Kidney epithelial cell (primary cell): ENCODE results near the gene RASSF5. TPM values are rescaled to one million over a fixed set of nuclear protein-coding genes. Genes with fewer than 3 reads are reported as not detected.

Source experiments
- DNase-seq: peaks from one replicate; pipeline ENCODE4 v3.0.0-alpha.2; 2010; ENCODE audit warnings: low read depth
- H3K27me3 ChIP-seq: 2 replicates; pipeline ENCODE4 v1.6.0; 2011; ENCODE audit warnings: low read length; ENCODE audit not compliant: control insufficient read depth, insufficient read depth
- H3K36me3 ChIP-seq: 2 replicates; pipeline ENCODE4 v1.5.1; 2011; ENCODE audit warnings: low read length; ENCODE audit not compliant: control insufficient read depth, insufficient read depth
- H3K4me3 ChIP-seq: 2 replicates; pipeline ENCODE4 v1.5.1; 2011; ENCODE audit warnings: low read depth, mild to moderate bottlenecking, control low read depth, low read length
- total RNA-seq: library from RNA; depleted of rRNA; stranded (reverse); fragments of >200 nt; gene quantifications from 2 replicates; pipeline ENCODE4 v1.2.3, GENCODE V29; 2015
- TF ChIP-seq, protein P1 (sequence below): IDR thresholded peaks from 2 replicates; pipeline ENCODE4 v1.5.1; 2011; ENCODE audit warnings: mild to moderate bottlenecking, moderate library complexity, low read length, control low read depth, inconsistent platforms; ENCODE audit not compliant: insufficient read depth, poor library complexity, severe bottlenecking

RASSF5 gene
- total RNA-seq, 1 donor from 2014 or later, result 4.2 TPM

DNA sequence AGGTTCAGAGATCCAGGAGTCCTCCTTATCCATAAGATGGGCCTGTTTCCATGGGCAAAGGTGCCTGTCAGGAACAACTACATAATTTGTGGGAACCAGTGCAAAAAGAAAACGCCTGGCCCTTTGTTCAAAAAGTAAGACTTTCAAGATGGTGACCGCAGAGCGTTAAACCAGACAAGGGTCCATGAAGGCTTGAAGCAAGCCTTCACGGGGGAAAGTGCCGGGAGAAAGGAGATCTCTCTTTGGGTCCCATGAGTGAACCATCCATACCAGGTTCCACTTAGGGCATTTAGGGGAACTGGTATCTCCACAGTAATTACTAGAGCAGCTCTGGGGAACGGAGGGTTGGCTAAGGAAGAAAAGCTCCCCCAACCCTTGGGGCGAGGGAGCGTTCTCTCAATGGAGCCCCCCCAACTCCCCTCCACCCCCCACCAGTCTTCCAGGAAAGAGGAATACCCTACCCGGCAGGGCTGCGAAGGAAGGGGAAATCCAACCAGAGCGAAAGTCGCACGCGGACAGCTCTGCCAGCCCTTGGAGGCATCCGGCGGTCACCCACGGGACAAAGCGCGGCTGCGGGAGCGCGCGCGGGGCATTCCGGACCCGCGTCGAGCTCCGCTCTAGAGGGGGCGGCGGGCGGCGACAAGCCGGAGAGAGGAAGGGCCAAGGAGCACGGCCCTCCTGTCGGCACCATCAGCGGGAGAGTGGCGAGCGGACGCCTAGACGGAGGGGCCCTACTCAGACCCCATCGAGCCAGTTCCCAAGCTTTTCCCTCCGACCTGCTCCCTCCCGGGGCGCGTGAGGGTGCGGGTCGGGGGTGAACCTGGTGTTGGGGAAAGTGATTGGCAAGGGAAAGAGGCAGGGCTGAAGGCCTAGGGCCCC is 687 bp upstream of the RASSF5 start:
- H3K4me3 ChIP-seq, result peak overlapping the region; percentile 46
- H3K36me3 ChIP-seq, result no peaks in the 10 kb centered on the region
- no peak for DNase-seq
- peaks cover 20% of the 10 kb centered on the region for H3K27me3 ChIP-seq
- TF ChIP-seq, protein P1, sequence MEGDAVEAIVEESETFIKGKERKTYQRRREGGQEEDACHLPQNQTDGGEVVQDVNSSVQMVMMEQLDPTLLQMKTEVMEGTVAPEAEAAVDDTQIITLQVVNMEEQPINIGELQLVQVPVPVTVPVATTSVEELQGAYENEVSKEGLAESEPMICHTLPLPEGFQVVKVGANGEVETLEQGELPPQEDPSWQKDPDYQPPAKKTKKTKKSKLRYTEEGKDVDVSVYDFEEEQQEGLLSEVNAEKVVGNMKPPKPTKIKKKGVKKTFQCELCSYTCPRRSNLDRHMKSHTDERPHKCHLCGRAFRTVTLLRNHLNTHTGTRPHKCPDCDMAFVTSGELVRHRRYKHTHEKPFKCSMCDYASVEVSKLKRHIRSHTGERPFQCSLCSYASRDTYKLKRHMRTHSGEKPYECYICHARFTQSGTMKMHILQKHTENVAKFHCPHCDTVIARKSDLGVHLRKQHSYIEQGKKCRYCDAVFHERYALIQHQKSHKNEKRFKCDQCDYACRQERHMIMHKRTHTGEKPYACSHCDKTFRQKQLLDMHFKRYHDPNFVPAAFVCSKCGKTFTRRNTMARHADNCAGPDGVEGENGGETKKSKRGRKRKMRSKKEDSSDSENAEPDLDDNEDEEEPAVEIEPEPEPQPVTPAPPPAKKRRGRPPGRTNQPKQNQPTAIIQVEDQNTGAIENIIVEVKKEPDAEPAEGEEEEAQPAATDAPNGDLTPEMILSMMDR, result no peak

DNA sequence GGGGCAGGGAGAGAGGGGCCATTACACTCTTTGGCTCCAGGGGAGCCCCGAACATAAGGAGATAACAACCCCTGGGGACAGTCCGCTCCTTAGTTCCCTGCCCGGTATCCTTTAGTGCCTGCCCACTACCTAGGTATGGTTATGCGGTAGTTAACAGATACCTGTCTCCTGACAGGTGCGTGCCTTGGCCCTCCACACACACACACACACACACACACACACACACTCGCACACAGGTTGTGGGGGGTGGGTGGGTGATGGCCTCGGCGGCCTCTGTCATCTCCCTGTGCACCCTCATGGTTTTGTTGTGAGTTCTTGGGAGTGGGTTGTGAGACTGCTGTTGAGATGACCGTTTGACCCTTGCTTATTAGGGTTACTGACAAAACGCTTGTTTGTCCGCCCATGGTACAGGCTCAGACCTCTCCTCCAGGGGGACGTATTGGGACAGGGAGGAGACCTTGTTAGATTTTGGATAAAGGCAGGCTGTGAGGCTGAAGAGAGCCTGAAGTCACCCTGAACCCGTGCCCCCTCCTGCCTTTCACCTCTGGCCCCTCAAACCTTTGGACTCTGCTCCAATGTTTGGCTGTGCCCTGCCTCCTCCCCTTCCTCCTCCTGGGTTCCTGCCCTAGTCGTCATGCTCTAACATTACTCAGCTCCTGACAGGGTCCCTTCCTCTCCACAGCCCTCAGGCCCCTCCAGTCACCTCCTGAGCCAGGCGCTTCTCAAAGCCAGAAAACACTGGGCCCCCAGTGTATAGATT is 979 bp downstream of the RASSF5 start:
- TF ChIP-seq, protein P1, result no peak
- no peak for DNase-seq
- H3K27me3 ChIP-seq, result peaks cover 20% of the 10 kb centered on the region
- peak overlapping the region; percentile 46 for H3K4me3 ChIP-seq
- H3K36me3 ChIP-seq, result no peaks in the 10 kb centered on the region

DNA sequence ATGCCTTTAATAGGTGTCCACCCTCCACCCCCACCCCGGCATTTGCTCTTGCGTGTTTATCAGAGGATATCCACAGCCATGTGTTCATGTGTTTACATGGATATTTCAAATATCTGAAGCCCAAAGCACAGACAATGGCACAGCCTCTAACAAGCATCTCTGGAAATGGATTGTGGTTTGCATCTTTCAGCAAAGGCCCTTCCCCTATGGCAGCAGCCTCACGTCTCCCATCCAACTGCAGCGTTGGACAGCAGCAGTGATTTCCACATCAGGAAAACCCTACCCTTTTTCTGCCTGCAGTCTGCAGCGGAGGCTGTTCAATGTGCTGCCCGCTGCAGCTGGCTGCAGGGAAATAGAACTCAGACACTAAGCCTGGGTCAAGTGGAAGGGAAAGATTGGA is 1.6 kb downstream of the RASSF5 start:
- no peak overlapping the region for H3K4me3 ChIP-seq
- peaks cover 20% of the 10 kb centered on the region for H3K27me3 ChIP-seq
- TF ChIP-seq, protein P1, result no peak
- no peak for DNase-seq
- no peaks in the 10 kb centered on the region for H3K36me3 ChIP-seq

DNA sequence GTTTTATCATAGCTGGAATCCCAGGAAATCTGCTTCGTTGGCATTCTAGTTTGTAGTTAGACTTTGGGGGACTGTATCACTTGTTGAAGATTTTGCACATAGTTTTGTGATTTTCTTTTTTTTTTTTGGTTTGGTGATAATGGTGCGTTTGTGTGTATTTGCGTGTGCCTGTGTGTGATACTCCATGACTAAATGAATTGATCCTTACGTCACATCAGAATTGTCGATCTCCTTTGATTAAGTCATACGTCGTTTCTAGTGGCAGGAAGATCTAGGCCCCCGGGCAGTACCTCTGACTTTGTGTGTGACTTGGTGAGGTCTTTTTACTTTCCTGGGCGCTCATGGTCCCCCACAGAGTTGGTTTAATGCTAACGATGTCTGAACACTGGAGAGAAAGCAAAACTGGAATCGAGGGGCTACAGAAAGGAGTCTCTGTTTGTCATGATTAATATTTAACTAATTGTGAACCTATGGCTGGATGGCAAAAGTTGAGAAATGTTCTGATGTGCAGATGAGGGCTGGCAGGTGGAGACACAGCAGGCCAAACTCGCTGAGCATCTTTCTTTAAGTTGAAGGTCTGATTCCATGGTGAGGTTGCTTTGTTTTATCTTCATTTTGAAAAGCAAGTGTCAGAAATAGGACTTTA is 2.4 kb downstream of the RASSF5 start:
- no peak for DNase-seq
- Histone ChIP-seq H3K4me3 (no peak overlapping the region), H3K36me3 (no peaks in the 10 kb centered on the region), H3K27me3 (peaks cover 20% of the 10 kb centered on the region)
- TF ChIP-seq, protein P1, result no peak

DNA sequence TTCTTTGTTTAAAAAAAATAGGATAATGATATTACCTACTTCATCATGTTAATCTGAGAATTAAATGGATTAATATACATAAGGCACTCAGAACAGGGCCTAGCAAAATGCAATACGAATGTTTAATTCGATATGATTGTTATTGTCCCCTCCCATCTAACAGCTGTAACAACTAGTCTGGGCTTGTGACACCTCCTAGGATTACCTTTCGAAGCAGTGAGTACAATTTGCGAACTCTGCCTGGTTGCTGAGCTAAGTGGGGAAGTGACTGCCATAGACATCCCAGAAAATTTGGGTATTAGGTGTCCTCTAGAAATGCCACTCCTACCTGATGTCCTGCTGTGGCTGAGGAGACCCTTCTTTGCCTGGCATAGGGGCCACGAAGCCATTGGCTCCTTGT is 3.0 kb downstream of the RASSF5 start:
- peaks cover 20% of the 10 kb centered on the region for H3K27me3 ChIP-seq
- DNase-seq, result no peak
- H3K36me3 ChIP-seq, result no peaks in the 10 kb centered on the region
- no peak overlapping the region for H3K4me3 ChIP-seq
- TF ChIP-seq, protein P1, result no peak
